HL-60 (cell line): ENCODE data around the gene INTS11.

Source experiments
- CTCF ChIP-seq: IDR thresholded peaks from one replicate; pipeline ENCODE4 v1.5.1; 2011; ENCODE audit warnings: low read length, control low read depth, inconsistent platforms; ENCODE audit not compliant: insufficient read depth
- POLR2AphosphoS5 ChIP-seq: IDR thresholded peaks from 2 replicates; pipeline ENCODE4 v1.6.1; 2012; ENCODE audit warnings: low read depth
- REST ChIP-seq: IDR thresholded peaks from 2 replicates; pipeline ENCODE4 v1.6.1; 2012; ENCODE audit warnings: low read depth; ENCODE audit not compliant: insufficient replicate concordance
- SPI1 ChIP-seq: IDR thresholded peaks from 2 replicates; pipeline ENCODE4 v1.6.1; 2012; ENCODE audit warnings: low read depth, mild to moderate bottlenecking, borderline replicate concordance

- no peak for TF ChIP-seq CTCF
- no peak for TF ChIP-seq POLR2AphosphoS5
- TF ChIP-seq SPI1, result no peak
- TF ChIP-seq REST, result no peak
Observed at GRCh38 chr1:1356166-1356795, 31.8 kb upstream of the INTS11 start.
